Testis (tissue), 2 donors: ENCODE measurements around the gene SMIM38.

Experiments used
- CTCF ChIP-seq, 3 experiments: fragments of 450-650 bp in 2 of 3; fragments of 200-600 bp in 1 of 3; sonication (generic) in 1 of 3; IDR thresholded peaks; one replicate each; pipeline ENCODE4 v1.5.1; 2016 to 2019; ENCODE audit warnings: antibody characterized with exemption in 3 of 3, mild to moderate bottlenecking in 2 of 3, moderate library complexity in 1 of 3
- POLR2A ChIP-seq: fragments of 450-650 bp; IDR thresholded peaks from one replicate; pipeline ENCODE4 v1.6.1; 2017; ENCODE audit warnings: antibody characterized with exemption, mild to moderate bottlenecking, moderate library complexity

- TF ChIP-seq CTCF (IDR thresholded peaks at IDR 0.05) (no peak), POLR2A (no peak)
These were observed 43.3 kb downstream of the SMIM38 start for GRCh38 chr11:69198891-69199582.
